Ovary (tissue), 9 donors: Measurements from ENCODE around the gene PTPRN. TPM values are rescaled to one million over a fixed set of nuclear protein-coding genes. Genes with fewer than 3 reads are reported as not detected.
A peak's percentile ranks its signal among the peaks of the same experiment; 100 is the strongest.

Experiments
- DNase-seq, 5 donors: peaks; one replicate each; pipeline ENCODE4 v3.0.0-alpha.2; 2019 to 2020
- H3K27ac ChIP-seq, 2 donors: fragments of 200-600 bp; one replicate each; pipeline versions ENCODE4 v1.5.1 to v1.8.0; 2019 to 2022
- H3K27me3 ChIP-seq: fragments of 200-600 bp; one replicate; pipeline ENCODE4 v1.8.0; 2022
- H3K36me3 ChIP-seq: fragments of 200-600 bp; sonication (generic); one replicate; pipeline ENCODE4 v1.5.1; 2019
- H3K4me1 ChIP-seq: one replicate; pipeline ENCODE4 v1.8.1; 2013; ENCODE audit warnings: mild to moderate bottlenecking, moderate library complexity; ENCODE audit not compliant: insufficient read depth
- H3K4me3 ChIP-seq: fragments of 200-600 bp; sonication (generic); one replicate; pipeline ENCODE4 v1.5.1; 2017
- H3K9me3 ChIP-seq, 2 donors: fragments of 200-600 bp in 1 of 2; sonication (generic) in 1 of 2; one replicate each; pipeline versions ENCODE4 v1.5.1 to v1.8.1; 2013 to 2019; ENCODE audit warnings: mild to moderate bottlenecking in 1 of 2, moderate library complexity in 1 of 2
- CTCF ChIP-seq, 3 donors: fragments of 450-650 bp in 2 of 3; fragments of 200-600 bp in 1 of 3; IDR thresholded peaks; one replicate each; pipeline versions ENCODE4 v1.5.1 to v1.8.0; 2016 to 2022; ENCODE audit warnings: antibody characterized with exemption in 3 of 3, mild to moderate bottlenecking in 1 of 3
- EP300 ChIP-seq: sonication (generic); formaldehyde crosslinking; IDR thresholded peaks from one replicate; pipeline ENCODE4 v1.6.1; 2017; ENCODE audit warnings: antibody characterized with exemption
- POLR2A ChIP-seq: fragments of 450-650 bp; IDR thresholded peaks from one replicate; pipeline ENCODE4 v1.6.1; 2017; ENCODE audit warnings: antibody characterized with exemption, mild to moderate bottlenecking, moderate library complexity
- WGBS, 3 donors: extraction: QIAGEN DNeasy Blood & Tissue Kit in 1 of 3; methylation state at CpG; one replicate each; pipeline versions ENCODE4 v1.1.5 to v1.1.7; 2013 to 2017; 5-methylcytosine and 5-hydroxymethylcytosine counted together
- intact Hi-C, 4 donors: fragments of 100-400 bp; cut with DNase I; formaldehyde crosslinking; loops; one replicate each; pipeline versions ENCODE4 v1.11.0 to v1.15.1; 2022 to 2023
- polyA plus RNA-seq, 2 donors: library from polyadenylated mRNA; stranded (reverse); fragments of 200-250 nt in 1 of 2; fragments of 350-450 nt in 1 of 2; fragmentation: Illumina TruSeq in 1 of 2; extraction: RNeasy Lipid Tissue Mini Kit (QIAGEN cat#74804) in 1 of 2; gene quantifications; one replicate each; pipeline ENCODE4 v1.2.3, GENCODE V29; 2013 to 2014
- total RNA-seq, 7 donors: library from RNA; depleted of rRNA in 2 of 7; stranded (reverse); fragments of >200 nt in 2 of 7; fragmentation: NEBNext Ultra II Directional in 3 of 7; extraction: Animal tissue kit (Norgen Biotek cat#: 25700) in 3 of 7; gene quantifications; one replicate each; pipeline versions ENCODE4 v1.1.0 to v1.2.4, GENCODE V29; 2016 to 2023
- donor health status: DM: no; HTN: no; CAD: no; lungs with moderate emphysema.
- donor health status: DM: no; HTN: no; CAD: no.
- donor health status: Bipolar disorder and iron deficiency.
- donor health status: DM: yes; HTN: yes; CAD: no.
- donor health status: DM: no; HTN: no; CAD: no.
- donor health status: DM: yes; HTN: yes; CAD: no.

Gene PTPRN
- total and polyA plus RNA-seq, 9 donors = 0.08 to 2.3 (median 0.81) TPM; not detected in 1

GRCh38 chr2:219254590-219255201 lies 54.5 kb downstream of the PTPRN start:
- peaks cover 17% of the 10 kb centered on the region for H3K4me1 ChIP-seq
- 10 to 17% (median 14%) methylated on average over 11 to 12 of the region's 12 CpGs for WGBS, 3 donors

GRCh38 chr2:219253753-219254589 lies 55.2 kb downstream of the PTPRN start, which contains the start of gene TUBA4A:
TSS of gene TUBA4A (minus strand) at chr2:219253918. CDS start at chr2:219253858, 60 bp downstream.
- H3K4me3 ChIP-seq = peak within 1 kb of the TSS; percentile 57
- 0 to 1% (median 1%) methylated on average over 55 to 76 of the region's 76 CpGs for WGBS, 3 donors
- TF ChIP-seq CTCF (IDR thresholded peaks at IDR 0.05) = peak in 2 of 3 donors; percentile 31
- TF ChIP-seq EP300 = no peak
- peak; percentile 89 for TF ChIP-seq POLR2A
- no peaks in the 10 kb centered on the region for H3K36me3 ChIP-seq
- H3K27ac ChIP-seq = peak within 1 kb of the TSS; percentile 24 to 46
- no peaks in the 10 kb centered on the region for H3K9me3 ChIP-seq
- intact Hi-C loops = no loop called here
- DNase-seq = peak; percentile 76 to 89 (median 82)
- H3K4me1 ChIP-seq = peaks cover 23% of the 10 kb centered on the region
- no peaks in the 10 kb centered on the region for H3K27me3 ChIP-seq

More at GRCh38 chr2:219254590-219255201, 54.5 kb downstream of the PTPRN start:
- Histone ChIP-seq H3K27me3 (no peaks in the 10 kb centered on the region), H3K4me3 (peak overlapping the region; percentile 57), H3K27ac (peak overlapping the region; percentile 24 to 31), H3K36me3 (no peaks in the 10 kb centered on the region), H3K9me3 (no peaks in the 10 kb centered on the region)
- DNase-seq = peak in 1 of 5 donors; percentile 39
- TF ChIP-seq POLR2A = no peak
- no peak for TF ChIP-seq CTCF (IDR thresholded peaks at IDR 0.05)
- no peak for TF ChIP-seq EP300
- intact Hi-C loops = no loop called here

- H3K36me3 ChIP-seq = no peaks in the 10 kb centered on the region
- 1 to 2% (median 2%) methylated on average over 49 of the region's 49 CpGs for WGBS, 3 donors
- H3K27me3 ChIP-seq = no peaks in the 10 kb centered on the region
- peak within 1 kb of the TSS; percentile 57 for H3K4me3 ChIP-seq
- intact Hi-C loops = no loop called here
- no peaks in the 10 kb centered on the region for H3K9me3 ChIP-seq
- H3K4me1 ChIP-seq = peaks cover 23% of the 10 kb centered on the region
- H3K27ac ChIP-seq = peak within 1 kb of the TSS; percentile 24 to 46
- TF ChIP-seq POLR2A = no peak
- TF ChIP-seq EP300 = no peak
- no peak for TF ChIP-seq CTCF (IDR thresholded peaks at IDR 0.05)
- peak; percentile 43 to 60 (median 56) for DNase-seq
Measured at GRCh38 chr2:219252900-219253752, 56.1 kb downstream of the PTPRN start, which contains the start of gene TUBA4B. TSS of gene TUBA4B (plus strand) at chr2:219253243. CDS start at chr2:219253408, 165 bp downstream.

- H3K27ac ChIP-seq = peak overlapping the region in 1 of 2 donors; percentile 46
- TF ChIP-seq EP300 (no peak), POLR2A (no peak), CTCF (IDR thresholded peaks at IDR 0.05) (no peak)
- no peak for DNase-seq
- no peaks in the 10 kb centered on the region for H3K36me3 ChIP-seq
- intact Hi-C loops = no loop called here
- peak overlapping the region; percentile 57 for H3K4me3 ChIP-seq
- WGBS, 3 donors = 7 to 16% (median 14%) methylated on average over 9 of the region's 9 CpGs
- no peaks in the 10 kb centered on the region for H3K9me3 ChIP-seq
- H3K4me1 ChIP-seq = peaks cover 23% of the 10 kb centered on the region
- no peaks in the 10 kb centered on the region for H3K27me3 ChIP-seq
Measured at GRCh38 chr2:219252570-219252899, 56.7 kb downstream of the PTPRN start.
